Measurements from ENCODE around the gene VPS13D.
A peak's percentile ranks its signal among the peaks of the same experiment; 100 is the strongest.

VPS13D gene

DNA sequence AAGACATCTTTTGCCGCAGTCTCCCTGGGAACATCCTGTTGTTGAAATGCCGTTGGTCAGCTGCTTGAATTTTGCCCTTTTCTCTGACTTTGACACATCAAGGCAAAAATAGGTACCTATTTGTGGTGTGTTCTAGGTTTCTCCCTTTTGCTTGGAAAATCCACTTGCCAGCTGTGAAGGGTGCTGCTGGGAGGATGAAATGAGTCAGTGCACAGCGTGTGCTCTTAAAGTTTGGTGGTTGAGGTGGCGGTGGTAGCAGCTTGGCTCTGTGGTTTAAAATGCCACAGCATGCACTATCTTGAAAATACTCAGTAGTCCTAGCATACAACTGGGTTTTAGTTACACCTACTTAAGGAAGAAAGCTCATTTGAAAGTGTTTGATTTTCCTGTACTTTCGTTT lies 204.3 kb downstream of the VPS13D start:
- DNase-seq: peak in 4 of 6 experiments; percentile 19 to 28 (median 23)

DNA sequence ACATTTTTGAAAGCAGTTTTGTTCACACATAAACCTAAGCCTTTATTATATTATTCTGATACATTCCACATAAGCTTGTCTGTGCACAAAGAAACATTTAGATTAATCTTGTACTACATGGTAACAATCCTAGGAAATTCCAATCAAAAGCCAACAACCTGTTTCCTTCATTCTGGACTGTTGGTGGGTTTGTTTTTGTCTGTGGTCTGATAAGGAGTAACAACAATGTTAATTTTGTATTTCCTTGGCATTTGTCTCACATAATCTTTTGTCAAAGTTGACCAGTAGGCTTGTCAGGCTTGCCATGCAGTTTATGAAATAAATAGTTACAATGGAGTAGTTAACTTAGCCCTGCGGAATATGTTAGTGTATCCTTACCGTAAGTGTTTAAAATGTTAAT lies 204.9 kb downstream of the VPS13D start:
- DNase-seq: no peak

DNA sequence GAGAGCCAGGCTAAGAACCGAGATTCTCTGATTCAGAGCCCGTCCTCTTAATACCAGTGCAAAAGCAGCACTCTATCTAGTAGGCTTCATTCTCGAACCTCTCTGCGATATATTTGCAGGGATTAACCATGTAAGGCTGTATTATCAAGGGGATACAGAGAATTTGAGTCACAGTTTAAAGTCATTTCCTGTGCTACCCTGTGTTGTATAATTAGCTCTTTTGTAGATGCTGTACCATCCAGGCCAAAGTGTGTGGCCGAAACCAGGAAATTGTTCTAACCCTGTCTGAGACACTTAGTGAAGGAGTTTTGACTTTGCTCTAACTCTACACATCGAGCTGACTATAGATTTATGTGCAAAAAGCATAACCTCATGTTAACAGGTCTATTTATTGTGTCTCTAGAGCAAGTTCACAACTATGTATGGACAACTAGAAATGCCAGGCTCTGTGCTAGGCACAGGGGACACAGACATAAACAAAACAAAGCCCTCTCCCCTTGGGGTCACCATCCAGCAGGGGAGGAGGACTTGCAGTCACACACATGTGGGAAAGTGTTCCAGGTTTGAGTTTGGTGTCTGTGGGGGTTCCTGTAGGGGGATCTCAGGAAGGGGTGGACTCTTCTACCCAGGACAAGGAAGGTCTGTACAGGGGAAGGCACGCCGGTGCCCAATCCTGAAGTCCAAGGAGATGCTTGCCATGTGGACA lies 206.0 kb downstream of the VPS13D start:
- peak in 1 of 6 experiments; percentile 13 for DNase-seq

DNA sequence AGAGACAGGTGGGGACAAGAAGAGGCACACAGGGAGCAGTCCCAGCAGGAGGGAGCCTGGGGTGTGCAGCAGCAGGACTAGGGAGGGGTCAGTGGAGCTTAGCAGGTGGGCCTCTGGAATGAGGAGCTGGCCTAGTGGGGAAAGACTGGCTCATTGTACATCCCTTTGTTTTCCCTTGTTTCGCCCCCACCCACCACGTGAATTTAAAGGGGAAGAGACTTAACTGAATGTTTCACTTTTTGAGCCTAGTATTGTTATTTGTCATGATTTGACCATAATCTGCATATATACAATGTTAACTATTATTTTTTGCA lies 206.5 kb downstream of the VPS13D start:
- no peak for DNase-seq

DNA sequence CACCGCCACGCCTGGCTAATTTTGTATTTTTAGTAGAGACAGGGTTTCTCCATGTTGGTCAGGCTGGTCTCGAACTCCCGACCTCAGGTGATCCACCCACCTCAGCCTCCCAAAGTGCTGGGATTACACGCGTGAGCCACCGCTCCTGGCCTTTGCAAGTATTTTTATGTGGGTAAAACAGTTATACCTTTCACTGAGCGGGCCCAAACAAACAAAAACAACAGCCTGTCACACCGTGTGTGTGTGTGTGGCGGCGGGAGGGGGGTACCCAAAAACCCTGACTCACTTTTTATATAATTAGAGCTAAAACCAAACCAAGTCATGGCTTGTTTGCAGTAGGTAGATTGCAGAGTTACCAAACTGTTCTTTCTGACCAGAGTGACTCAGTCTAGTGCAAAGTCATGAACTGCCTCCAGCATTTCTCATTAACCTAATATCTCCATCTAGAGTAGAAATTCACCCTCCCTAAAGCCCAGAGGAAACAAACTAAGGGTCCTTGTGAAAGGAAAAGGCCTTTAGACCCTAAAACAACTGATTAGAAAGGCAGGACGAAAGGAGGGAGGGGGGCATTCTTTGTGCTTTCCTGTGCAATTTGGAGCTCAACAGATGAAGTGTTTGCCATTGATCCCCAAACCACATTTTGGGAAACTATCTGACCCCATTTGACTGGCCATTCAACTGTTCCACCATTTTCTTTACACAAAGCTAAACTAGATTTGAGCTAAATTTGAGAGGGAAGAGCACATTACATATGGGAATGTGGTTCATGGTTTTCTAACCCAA lies 207.2 kb downstream of the VPS13D start:
- DNase-seq: no peak

DNA sequence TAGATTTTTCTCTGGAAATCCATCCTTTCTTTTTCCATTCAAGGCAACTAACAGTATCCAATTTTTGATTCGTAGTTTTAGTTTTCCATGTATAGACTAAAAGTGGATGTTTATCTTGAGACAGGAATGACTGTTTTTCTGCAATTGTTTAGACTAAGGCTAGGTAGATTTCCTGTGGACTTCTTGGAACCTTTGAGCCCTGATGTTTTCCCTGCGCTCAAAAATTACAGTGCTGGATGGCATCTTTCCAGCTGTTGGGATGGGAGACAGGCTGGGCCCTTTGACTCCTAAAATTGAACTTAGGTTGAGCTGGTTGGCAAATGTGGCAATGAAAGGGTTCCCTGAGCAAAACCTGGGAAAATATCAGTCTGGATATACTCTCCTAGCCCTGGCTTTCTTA lies 207.8 kb downstream of the VPS13D start:
- DNase-seq: no peak

DNA sequence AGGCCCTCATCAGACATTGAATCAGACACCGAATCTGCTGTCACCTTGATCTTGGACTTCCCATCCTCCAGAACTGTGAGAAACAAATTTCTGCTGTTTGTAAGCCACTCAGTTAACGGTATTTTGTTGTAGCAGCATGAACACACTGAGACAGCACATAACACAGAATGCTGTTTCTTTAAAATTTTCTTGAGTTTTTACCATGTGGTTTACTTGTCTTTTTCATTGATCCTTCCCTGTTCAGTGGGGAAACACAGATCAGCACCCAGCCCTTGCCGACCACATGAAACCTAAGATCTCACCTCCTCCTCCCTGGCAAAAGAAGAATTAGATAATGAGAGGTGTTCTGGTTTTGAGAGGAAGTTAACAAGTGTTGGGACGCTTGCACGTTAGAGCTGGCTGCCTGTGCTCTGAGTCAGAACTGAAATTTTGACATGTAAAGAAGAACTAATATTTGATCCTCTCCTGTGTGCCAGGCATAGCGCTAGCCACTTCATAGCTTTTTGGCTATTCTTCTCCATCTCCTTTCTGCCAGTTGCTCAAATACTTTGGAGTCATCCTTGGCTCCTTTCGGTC lies 208.6 kb downstream of the VPS13D start:
- peak in 5 of 6 experiments; percentile 15 to 65 (median 45) for DNase-seq

DNA sequence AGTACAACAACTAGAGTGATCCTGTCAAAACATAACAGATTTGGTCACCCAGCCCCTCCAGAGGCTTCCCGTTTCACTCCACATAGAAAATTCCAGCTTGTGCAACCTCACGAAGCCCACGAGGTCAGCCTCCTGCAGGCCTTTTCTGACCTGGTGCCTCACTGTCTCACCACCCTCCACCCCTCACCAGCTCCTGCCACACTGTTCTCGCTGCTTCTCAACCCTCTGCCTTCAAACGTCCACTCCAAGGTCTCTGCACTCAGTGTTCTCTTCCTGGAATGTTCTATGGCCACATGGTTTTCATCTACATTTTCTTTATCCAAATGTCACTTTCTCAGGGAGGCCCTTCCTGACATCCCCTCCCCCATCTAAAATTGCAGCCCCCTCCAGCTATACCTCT lies 209.2 kb downstream of the VPS13D start:
- DNase-seq: no peak

DNA sequence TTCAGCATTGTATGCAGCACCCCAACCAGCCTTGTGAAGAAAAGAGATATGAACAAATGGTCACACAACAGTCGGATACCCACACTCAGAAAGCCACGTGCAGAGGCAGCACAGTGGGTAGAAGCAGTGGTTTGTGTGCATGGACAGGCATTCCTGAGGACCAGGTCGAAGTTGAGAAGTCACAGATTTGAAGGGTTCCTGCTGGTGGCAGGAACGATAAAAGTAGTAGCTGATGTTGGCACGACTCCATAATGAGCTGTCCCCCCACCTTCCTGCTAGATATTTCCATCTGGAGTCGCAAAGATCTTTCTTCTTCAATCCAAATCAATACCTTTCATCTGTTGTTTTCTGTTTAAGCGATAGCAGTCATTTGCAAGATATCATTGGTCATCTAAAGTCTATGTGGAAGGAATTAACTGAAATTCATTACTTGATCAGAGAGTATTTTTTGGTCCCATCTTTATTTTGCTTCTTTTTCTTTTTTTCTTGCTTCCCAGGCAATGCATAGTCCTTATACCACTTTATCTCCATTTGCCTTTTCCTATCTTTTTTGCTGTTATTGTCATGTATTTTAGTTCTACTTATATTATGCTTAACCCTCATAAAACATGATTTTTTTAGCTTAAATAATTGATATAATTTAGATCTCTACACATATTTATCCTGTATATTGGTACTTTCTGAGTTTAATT lies 211.7 kb downstream of the VPS13D start:
- no peak for DNase-seq

DNA sequence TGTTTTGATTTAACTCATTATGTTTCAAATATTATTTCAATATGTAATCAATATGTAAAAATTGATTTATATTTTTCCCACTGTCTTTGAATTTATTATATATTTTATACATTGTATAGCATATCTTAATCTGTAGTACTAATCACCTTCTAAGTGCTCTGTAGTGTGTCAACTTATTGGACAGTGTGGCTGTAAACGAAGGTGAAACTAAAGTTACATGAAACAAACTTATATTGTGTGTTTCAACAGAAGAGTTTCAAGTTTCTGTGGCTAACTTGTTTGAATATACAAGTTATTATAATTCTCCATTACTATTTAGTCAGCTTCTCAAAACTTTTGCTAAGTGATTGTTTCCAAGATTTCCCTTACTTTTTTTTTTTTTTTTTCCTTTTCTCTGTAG lies 212.4 kb downstream of the VPS13D start:
- DNase-seq: no peak

DNA sequence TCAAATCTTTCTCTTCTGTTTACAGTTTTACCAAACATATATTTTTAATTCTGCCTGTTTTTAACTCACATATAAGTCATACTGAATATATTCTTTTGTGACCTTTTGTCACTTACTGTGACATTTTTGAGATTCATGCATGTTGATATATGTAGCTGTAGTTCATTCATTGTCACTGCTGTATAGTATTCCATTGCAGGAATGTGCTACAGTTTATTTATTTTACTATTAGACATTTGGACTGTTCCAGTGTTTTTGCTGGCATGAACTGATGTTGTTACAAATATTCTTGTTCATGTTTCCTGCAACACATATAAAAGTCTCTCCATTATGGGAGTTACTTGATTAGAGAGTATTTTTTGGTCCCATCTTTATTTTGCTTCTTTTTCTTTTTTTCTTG lies 213.3 kb downstream of the VPS13D start:
- no peak for DNase-seq

DNA sequence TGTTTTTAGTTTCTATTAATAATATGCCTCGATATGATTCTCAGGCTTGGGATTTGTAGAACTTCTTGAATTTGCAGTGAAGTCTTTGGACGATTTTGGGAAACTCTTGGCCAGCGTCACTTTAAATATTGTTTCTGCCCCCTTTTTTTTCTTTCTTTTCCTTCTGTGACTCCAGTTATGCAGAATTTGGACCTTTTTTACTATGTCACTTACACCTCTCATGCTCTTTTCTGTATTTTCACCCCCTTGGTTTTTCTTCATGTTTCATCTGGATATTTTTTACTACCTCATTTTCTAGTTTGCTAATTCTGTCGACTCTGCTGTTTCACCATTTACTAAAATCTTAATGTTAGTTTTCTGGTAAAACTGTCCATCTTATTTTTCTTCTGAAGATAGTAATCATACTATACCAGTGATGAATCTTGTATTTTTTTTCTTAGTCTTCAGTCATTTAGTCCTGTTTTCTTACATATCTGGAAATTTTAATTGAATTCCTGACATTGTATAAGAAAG lies 214.6 kb downstream of the VPS13D start:
- DNase-seq: no peak

DNA sequence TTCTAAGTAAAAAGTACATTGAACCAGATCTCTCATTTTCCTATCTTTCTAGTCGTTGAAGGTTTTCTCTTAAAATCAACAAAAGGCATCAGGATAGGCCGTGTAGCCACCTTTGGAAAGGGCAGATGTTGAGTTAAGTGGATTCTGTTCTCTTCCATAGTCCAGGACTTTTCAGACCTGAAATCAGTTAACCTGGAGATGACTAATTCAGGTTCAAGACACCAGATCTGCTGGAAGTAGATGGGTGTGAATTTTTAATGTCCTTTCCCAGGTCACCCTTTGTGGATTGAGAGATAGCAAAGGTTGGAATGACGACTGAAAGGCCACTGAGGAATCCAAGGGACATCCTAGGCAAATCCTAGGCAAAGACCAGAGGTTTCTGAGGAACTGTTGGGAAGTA lies 215.4 kb downstream of the VPS13D start:
- DNase-seq: no peak

DNA sequence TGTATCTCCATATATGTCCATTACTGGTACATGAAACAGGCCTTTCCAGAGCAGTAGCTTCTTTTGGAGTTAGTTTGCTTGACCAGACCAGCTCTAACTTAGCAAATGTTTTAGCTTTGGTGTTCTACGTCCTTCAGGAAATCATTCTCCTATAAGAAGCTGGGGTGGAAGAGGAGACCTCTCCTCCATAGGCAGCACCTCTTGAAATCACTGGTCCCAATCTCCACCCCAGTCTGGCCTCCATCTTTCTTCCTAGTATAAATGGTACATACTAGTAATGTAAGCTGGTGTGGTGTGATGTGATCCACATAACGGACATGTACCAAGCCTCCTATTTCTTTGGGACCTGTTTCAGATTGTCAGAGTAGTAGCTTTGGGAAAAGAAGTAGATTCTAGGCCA lies 216.8 kb downstream of the VPS13D start:
- no peak for DNase-seq

DNA sequence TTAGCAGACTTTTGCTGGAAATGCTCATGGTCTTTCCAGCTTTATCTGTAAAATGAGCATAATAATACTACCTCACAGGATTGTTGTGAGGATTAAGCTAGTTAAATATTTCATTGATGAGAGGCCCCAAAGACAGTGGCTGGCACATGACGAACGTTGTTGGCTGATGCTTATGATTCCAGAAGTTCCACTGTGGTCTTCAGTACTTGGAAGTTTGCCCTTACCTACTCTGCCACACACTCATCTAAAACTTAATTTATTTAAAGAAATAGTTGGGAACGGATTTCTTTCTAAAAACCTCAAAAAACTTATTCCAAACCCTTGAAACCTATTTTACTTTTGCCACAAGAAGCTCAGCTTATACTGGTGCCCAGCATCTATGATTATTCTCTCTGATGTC lies 217.5 kb downstream of the VPS13D start:
- no peak for DNase-seq

DNA sequence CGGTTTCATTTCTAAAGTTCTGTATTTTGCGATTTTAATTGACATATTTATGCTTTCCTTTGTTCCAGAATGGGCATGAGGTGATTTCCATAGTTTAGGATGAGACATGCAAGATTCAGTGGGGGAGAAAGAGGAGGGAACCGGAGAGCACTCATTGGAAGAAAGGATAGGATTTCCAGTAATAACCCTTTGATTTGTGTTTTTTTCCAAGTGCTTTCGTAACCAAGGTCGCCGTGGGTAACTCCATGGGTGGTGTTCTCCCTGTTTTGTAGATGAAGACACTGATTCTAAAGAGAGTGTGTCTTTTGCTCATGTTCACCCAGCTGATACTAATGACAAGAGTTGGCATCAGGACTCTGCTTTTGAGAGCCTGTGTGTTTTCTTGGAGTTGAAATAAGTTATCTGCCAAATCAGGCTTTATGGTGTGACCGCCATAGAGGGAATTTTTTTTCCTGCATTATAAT lies 218.1 kb downstream of the VPS13D start:
- DNase-seq: no peak

DNA sequence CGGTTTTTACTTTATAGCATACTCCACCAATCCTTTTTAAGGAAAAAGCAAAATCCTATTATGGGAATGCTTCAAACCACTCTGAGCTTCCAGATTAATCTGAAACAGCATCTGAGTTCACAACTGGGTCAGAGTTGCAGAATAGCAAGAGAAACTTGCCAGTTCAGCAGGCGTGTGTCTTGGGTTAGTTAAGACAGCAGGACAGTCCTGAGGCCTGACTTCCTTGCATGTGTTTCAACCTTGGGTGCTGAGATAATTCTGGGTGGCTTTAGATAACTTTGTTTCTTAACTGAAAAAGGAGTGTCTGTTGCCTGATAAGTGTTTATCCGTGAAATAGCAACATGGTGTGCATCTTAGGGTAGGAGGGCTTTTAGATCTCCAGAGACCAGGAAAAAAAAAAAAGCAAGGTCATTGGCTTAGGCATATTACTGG lies 218.9 kb downstream of the VPS13D start:
- DNase-seq: peak in 1 of 6 experiments; percentile 16

DNA sequence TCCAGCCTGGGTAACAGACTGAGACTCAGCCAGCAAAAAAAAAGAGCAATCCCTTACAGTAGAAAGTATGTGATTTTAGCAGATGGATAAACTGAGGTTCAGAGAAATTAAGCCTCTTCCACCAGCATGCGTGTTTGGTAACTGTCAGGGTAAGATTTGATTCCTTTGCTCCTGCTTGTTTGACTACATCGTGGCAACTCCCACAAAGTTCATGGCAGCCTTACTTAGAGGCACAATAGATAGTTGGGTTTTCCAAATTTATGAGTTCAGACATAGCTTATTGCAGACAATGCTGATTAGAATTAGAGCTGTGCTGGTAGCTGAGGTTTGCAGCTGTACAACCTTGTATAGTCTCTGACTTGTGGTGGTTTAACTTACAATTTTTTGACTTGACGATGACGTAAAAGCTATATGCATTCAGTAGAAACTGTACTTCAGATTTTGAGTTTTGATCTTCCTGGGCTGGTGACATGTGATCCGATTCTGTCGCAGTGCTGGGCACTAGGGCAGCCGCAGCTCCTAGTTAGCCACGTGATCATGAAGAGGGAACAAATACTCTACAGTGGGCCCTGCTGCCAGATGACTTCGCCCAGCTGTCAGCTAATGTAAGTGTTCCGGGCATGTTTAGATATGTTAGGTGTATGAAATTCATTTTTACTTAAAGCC lies 220.4 kb downstream of the VPS13D start:
- DNase-seq: peak in 2 of 6 experiments; percentile 17 to 18

DNA sequence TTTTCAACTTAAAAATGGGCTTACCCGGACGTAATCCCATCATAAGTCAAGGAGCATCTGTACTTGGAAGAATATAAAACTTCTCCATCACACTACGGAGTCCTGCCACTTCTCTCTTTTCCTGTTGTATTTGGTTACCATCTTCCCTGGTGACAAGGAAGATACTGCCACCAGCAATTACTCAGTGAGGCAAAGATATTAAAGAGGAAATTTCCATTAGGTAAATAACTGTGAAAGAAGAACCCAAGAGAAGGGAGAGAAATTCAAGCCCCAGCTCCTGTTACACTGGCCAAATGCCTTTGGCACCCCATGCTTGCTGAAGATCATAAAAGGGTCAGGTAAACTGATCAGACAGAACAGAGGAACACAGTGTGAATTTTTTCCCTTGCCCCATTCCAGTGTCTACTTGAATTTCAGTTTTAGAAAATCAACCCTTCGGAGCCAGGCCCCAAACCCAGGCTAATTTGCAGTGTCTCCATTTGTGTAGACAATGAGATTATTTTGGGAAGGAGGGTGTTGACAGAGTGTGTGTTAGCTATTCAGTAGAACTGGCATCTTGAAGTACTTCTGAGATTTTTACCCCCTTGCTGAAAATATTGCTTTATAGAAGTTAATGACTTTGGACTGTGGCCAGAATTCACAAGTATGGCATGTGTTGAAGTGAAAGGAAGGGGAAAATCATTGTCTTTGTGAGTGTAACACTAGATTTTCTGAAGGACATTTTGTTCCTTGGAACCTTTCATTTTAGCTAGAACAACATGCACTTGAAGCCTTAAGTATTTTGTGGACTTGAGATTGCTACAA lies 221.1 kb downstream of the VPS13D start:
- DNase-seq: no peak

DNA sequence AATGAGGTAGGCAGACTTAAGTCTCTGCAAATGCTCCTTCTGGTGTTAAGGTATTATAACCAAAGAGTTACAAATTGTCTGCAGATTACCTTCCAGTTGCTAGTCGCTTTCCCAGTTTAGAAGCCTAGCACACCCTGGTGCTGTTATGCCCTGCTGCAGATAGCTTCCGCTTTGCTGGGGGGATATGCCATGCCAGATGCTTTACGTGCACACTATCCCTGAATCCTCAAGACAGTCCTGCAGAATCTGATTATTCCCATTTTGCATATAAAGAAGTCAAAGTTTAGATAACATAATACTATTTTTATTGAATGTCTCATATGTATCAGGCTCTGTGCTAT lies 221.7 kb downstream of the VPS13D start:
- no peak for DNase-seq

DNA sequence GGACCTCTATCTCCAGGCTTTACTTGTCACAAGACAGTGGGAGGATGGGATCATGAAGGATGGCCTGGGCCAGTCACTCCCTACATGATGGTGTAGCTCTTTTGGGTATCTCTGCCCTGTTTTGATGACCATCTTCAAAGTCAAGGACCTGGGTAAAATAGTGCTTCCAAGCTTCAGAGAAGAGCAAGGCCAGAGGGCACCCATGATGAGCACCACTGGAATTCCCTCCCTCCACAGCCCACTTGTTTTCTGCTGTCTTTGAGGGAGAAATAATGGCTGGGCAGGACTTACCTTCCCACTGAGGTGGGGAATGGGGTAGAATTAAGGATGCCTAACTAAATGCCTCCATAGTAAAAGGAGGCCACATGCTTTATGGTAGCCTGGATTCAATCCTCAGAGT lies 222.4 kb downstream of the VPS13D start:
- no peak for DNase-seq

All from stimulated activated naive CD4-positive, alpha-beta T cell (primary cell).